GM12878 (cell line): ENCODE data around the gene FBXL19. TPM values are rescaled to one million over a fixed set of nuclear protein-coding genes. Genes with fewer than 3 reads are reported as not detected.

Experiments
- ATAC-seq: fragments of 200-7000 bp; cut with Tn5 transposase; 3 replicates; pipeline ENCODE4 v1.9.1; 2020; ENCODE audit warnings: mild to moderate bottlenecking, moderate library complexity
- BruUV-seq: library from RNA; stranded (reverse); fragments of 400-500 nt; replicated peaks from 2 replicates; lab custom pipeline; 2021; lab: Mats Ljungman, UMichigan
- CTCF ChIA-PET: fragments of 300-600 bp; sonication (Branson Sonifier 250); formaldehyde crosslinking; extraction: SDS; loops from one replicate; lab custom pipeline; 2021; ENCODE audit warnings: inconsistent platforms; lab: Yijun Ruan, JAX
- POLR2A ChIA-PET: fragments of 350-600 bp; formaldehyde crosslinking; extraction: SDS; loops from one replicate; lab custom pipeline; 2021; ENCODE audit warnings: inconsistent platforms; lab: Charles Lee
- RAD21 ChIA-PET: fragments of 300-600 bp; sonication (Branson Sonifier 250); formaldehyde crosslinking; loops from one replicate; lab custom pipeline; 2023; ENCODE audit warnings: antibody characterized with exemption; ENCODE audit not compliant: unreplicated experiment; lab: Charles Lee
- SMC1A ChIA-PET: fragments of 300-600 bp; sonication (Branson Sonifier 250); formaldehyde crosslinking; loops from one replicate; lab custom pipeline; 2023; ENCODE audit not compliant: unreplicated experiment, uncharacterized antibody; lab: Charles Lee
- DNase-seq: peaks from one replicate; pipeline ENCODE4 v3.0.0-alpha.2; 2011; ENCODE audit warnings: low read depth, low spot score
- FAIRE-seq: peaks from 3 replicates; lab custom pipeline; 2011; peaks lifted over from hg19 to GRCh38; lab: Jason Lieb, UNC
- H2AFZ ChIP-seq: 2 replicates; pipeline ENCODE4 v1.6.0; 2011; ENCODE audit warnings: low read depth, low read length, control low read depth; ENCODE audit not compliant: control insufficient read depth
- H3K27ac ChIP-seq: 2 replicates; pipeline ENCODE4 v1.5.1; 2011; ENCODE audit warnings: control low read depth; ENCODE audit not compliant: control insufficient read depth, insufficient read depth
- H3K27me3 ChIP-seq, 2 experiments: replicated peaks in 1 of 2; 2 replicates each; pipeline versions ENCODE4 v1.6.0 to v1.6.1; 2011; ENCODE audit warnings: low read length in 1 of 2; ENCODE audit not compliant: control insufficient read depth in 2 of 2, insufficient read depth in 2 of 2
- H3K36me3 ChIP-seq, 2 experiments: 2 replicates each; pipeline ENCODE4 v1.5.1; 2011; ENCODE audit warnings: low read length in 1 of 2; ENCODE audit not compliant: control insufficient read depth in 2 of 2, insufficient read depth in 2 of 2
- H3K4me1 ChIP-seq: 2 replicates; pipeline ENCODE4 v1.6.1; 2011; ENCODE audit warnings: mild to moderate bottlenecking, low read length, moderate library complexity, mixed read lengths; ENCODE audit not compliant: control insufficient read depth, insufficient read depth
- H3K4me2 ChIP-seq: 2 replicates; pipeline ENCODE4 v1.6.0; 2011; ENCODE audit warnings: control low read depth; ENCODE audit not compliant: control insufficient read depth, insufficient read depth
- H3K4me3 ChIP-seq: fragments of 200-600 bp; sonication (generic); 2 replicates; pipeline ENCODE4 v1.5.1; 2016
- H3K79me2 ChIP-seq: 2 replicates; pipeline ENCODE4 v1.6.0; 2011; ENCODE audit warnings: low read length; ENCODE audit not compliant: control insufficient read depth, insufficient read depth
- H3K9ac ChIP-seq: 2 replicates; pipeline ENCODE4 v1.8.0; 2011; ENCODE audit warnings: low read length, control low read depth, mixed read lengths; ENCODE audit not compliant: control insufficient read depth, insufficient read depth
- H3K9me3 ChIP-seq: replicated peaks from 3 replicates; pipeline ENCODE4 v1.5.1; 2011; ENCODE audit warnings: mild to moderate bottlenecking, low read length; ENCODE audit not compliant: control insufficient read depth, insufficient read depth
- H4K20me1 ChIP-seq: 2 replicates; pipeline ENCODE4 v1.6.0; 2011; ENCODE audit not compliant: control insufficient read depth, insufficient read depth
- ATF7 ChIP-seq: fragments of 450-650 bp; IDR thresholded peaks from 2 replicates; pipeline ENCODE4 v1.6.1; 2016; ENCODE audit warnings: low read depth, mild to moderate bottlenecking
- EZH2 ChIP-seq: IDR thresholded peaks from 2 replicates; pipeline ENCODE4 v1.6.1; 2012; ENCODE audit warnings: low read depth, mild to moderate bottlenecking, control low read depth, inconsistent platforms, low read length, borderline replicate concordance; ENCODE audit not compliant: control insufficient read depth
- HDAC6 ChIP-seq: fragments of 200-600 bp; sonication (generic); IDR thresholded peaks from one replicate; pipeline ENCODE4 v1.8.0; 2017; ENCODE audit warnings: antibody characterized with exemption; ENCODE audit not compliant: unreplicated experiment
- POLR2AphosphoS2 ChIP-seq: IDR thresholded peaks from 2 replicates; pipeline ENCODE4 v1.6.1; 2011; ENCODE audit warnings: low read depth, mild to moderate bottlenecking, low read length, improper control_type of control experiment, moderate library complexity
- WGBS: methylation state at CpG from one replicate; pipeline ENCODE4 v1.1.6; 2016; ENCODE audit warnings: low lambda C conversion rate; ENCODE audit not compliant: insufficient replicate concordance, insufficient coverage; ENCODE audit errors: missing lambda C conversion rate; 5-methylcytosine and 5-hydroxymethylcytosine counted together
- in situ Hi-C: fragments of 300-500 bp; cut with MboI; formaldehyde crosslinking; loops from 9 replicates; pipeline ENCODE4 v1.14.3; 2018; ENCODE audit warnings: mixed read lengths
- intact Hi-C: fragments of 100-400 bp; cut with micrococcal nuclease; formaldehyde crosslinking; loops from one replicate; pipeline ENCODE4 v1.14.2; 2022; ENCODE audit not compliant: unreplicated experiment
- polyA plus RNA-seq, 11 experiments: library from polyadenylated mRNA; depleted of rRNA in 4 of 11; unstranded in 6 of 11; stranded (reverse) in 5 of 11; fragments of >200 nt; fragmentation: Nextera tagmentation in 4 of 11; fragmentation: Illumina TruSeq in 1 of 11; extraction: Ambion mirVana in 4 of 11; extraction: Trizol in 1 of 11; gene quantifications; 1 replicate in 1 of 11; 2 replicates in 10 of 11; pipeline versions ENCODE4 v1.2.1 to v1.2.3, GENCODE V29; 2011 to 2016; ENCODE audit warnings: inconsistent platforms in 2 of 11, missing spikeins in 2 of 11, low read depth in 1 of 11
- total RNA-seq, 4 experiments: library from RNA; depleted of rRNA in 3 of 4; stranded (reverse); fragments of >200 nt in 3 of 4; fragmentation: Illumina TruSeq in 1 of 4; extraction: Trizol in 1 of 4; gene quantifications; 2 replicates each; pipeline versions ENCODE4 v1.2.1 to v1.2.3, GENCODE V29; 2013 to 2021

The FBXL19 gene
- total and polyA plus RNA-seq, 10 of the 15 experiments (the other 5 are each of a cell fraction or from before 2014, with no cell fraction given), result 0.02 to 32.1 (median 6.8) TPM; not detected in 1

DNA sequence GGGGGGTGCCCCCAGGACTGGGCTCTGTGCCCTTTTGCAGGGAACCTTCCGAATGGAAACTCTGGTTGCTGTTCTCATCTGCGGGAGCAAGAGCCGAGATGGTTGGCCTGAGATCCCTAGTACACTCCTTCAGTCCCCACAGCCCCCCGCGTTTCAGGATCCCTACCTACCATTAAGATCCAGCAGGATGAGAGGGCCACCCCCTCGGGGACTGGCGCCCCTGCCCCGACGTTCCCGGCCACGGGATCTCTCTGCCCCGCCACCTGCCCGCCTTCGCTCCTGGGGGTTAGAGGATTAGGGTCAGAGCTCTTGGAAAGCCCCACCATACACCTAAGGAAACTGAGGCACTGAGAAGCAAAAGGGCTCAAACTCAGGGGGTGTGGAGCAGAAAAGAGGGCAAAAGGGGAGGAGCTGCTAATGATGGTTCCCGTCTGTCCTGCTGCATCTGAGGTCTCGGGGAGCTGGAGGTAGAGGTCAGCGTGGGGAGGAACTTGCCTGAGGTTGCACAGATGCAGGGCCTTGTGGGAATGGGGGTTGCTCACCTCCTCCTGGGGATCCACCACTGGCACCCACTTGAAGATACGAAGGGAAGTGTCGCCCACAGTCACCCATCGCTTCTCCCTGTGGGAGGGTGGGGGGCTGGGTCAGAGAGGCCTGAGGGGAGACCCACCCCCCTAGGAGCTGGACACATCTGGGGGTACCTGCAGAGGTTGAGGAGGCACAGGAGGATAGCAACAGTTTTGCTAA lies 30.5 kb upstream of the FBXL19 start:
- no peaks in the 10 kb centered on the region for H4K20me1 ChIP-seq
- H3K27me3 ChIP-seq, result no peaks in the 10 kb centered on the region
- WGBS, result 69% methylated on average over 20 of the region's 20 CpGs
- peak overlapping the region; percentile 93 for H3K4me3 ChIP-seq
- CTCF ChIA-PET, result interaction anchor here (1.0 to 5.4 kb wide), 9 partner anchors 9 to 57 kb away, joined by 4 to 32 read pairs (median 4); no protein-coding TSS in a partner anchor
- TF ChIP-seq POLR2AphosphoS2 (0 out of 2 replicates have a peak, but pooled peaks have one; percentile 19), HDAC6 (no peak), EZH2 (no peak), ATF7 (no peak)
- TF ChIP-seq, all 136 proteins: peak for 1
- no peak for FAIRE-seq
- BruUV-seq, result TSS peak; percentile 65
- ChIA-PET RAD21 (interaction anchor here (0.9 to 3.0 kb wide), 4 partner anchors 9 to 49 kb away, joined by 3 to 22 read pairs (median 5); no protein-coding TSS in a partner anchor), POLR2A (interaction anchor here (0.6 to 3.1 kb wide), 6 partner anchors 8 to 80 kb away, joined by 3 to 16 read pairs (median 6); no protein-coding TSS in a partner anchor), SMC1A (interaction anchor here (0.7 to 1.3 kb wide), 6 partner anchors 8 to 40 kb away, joined by 3 to 4 read pairs (median 3); no protein-coding TSS in a partner anchor)
- Histone ChIP-seq H2AFZ (no peak overlapping the region), H3K36me3 (peaks cover 0 to 3% of the 10 kb centered on the region in 2 experiments; a peak in 2 of 4 replicates), H3K4me1 (peaks cover 25% of the 10 kb centered on the region), H3K9ac (peak overlapping the region; percentile 83), H3K27ac (no peak overlapping the region), H3K4me2 (peak overlapping the region; percentile 97), H3K79me2 (peaks cover 1% of the 10 kb centered on the region; the same call in 1 of the 2 replicates), H3K9me3 (no peaks in the 10 kb centered on the region)
- no peak for ATAC-seq
- DNase-seq, result no peak
- intact Hi-C loops (loop anchor here (10.0 kb wide), 1 partner anchor 238 kb away; the partner anchor contains the start of genes FBRS and PRR14), in situ Hi-C loops (no loop called here)
